ENCODE results near the gene PCDHGC4. TPM values are rescaled to one million over a fixed set of nuclear protein-coding genes. Genes with fewer than 3 reads are reported as not detected.

The PCDHGC4 gene
- total RNA-seq, 4 donors from 2014 or later: 3.3 to 11.7 (median 5.1) TPM

GRCh38 chr5:141488591-141489561 lies 4.0 kb downstream of the PCDHGC4 start, which contains the start of gene PCDHGC5:
Gene PCDHGC5 (plus strand): TSS chr5:141489081. CDS start chr5:141489241, 160 bp downstream.
- DNase-seq (ENCODE audit: low spot score in 2 of 2): no peak
- no peaks in the 10 kb centered on the region for H3K9me3 ChIP-seq
- H3K27ac ChIP-seq: no peak within 1 kb of the TSS
- H3K36me3 ChIP-seq: peaks cover 0 to 60% (median 0%) of the 10 kb centered on the region in 3 donors
- no peak within 1 kb of the TSS for H3K4me3 ChIP-seq
- H3K27me3 ChIP-seq: no peaks in the 10 kb centered on the region
- 75% methylated on average over 11 to 14 of the region's 14 CpGs for WGBS, 2 donors
- H3K4me1 ChIP-seq: peaks cover 0 to 43% (median 18%) of the 10 kb centered on the region in 4 donors
- TF ChIP-seq EP300 (IDR thresholded peaks at IDR 0.05) (no peak), CTCF (IDR thresholded peaks at IDR 0.05) (no peak), POLR2A (IDR thresholded peaks at IDR 0.05) (no peak)

GRCh38 chr5:141489841-141490240 lies 5.0 kb downstream of the PCDHGC4 start:
- Histone ChIP-seq H3K4me3 (no peak overlapping the region), H3K36me3 (peaks cover 0 to 63% (median 0%) of the 10 kb centered on the region in 3 donors), H3K9me3 (no peaks in the 10 kb centered on the region), H3K4me1 (peaks cover 0 to 43% (median 15%) of the 10 kb centered on the region in 4 donors), H3K27me3 (no peaks in the 10 kb centered on the region), H3K27ac (no peak overlapping the region)
- WGBS, 2 donors: 94 to 95% methylated on average over 10 of the region's 10 CpGs
- DNase-seq (ENCODE audit: low spot score in 2 of 2): no peak
- no peak for TF ChIP-seq CTCF (IDR thresholded peaks at IDR 0.05)
- TF ChIP-seq POLR2A (IDR thresholded peaks at IDR 0.05): no peak
- no peak for TF ChIP-seq EP300 (IDR thresholded peaks at IDR 0.05)

- H3K9me3 ChIP-seq: no peaks in the 10 kb centered on the region
- H3K27ac ChIP-seq: no peak overlapping the region
- peaks cover 0 to 65% (median 0%) of the 10 kb centered on the region in 3 donors for H3K36me3 ChIP-seq
- TF ChIP-seq CTCF (IDR thresholded peaks at IDR 0.05) (no peak), EP300 (IDR thresholded peaks at IDR 0.05) (no peak), POLR2A (IDR thresholded peaks at IDR 0.05) (no peak)
- 95 to 96% methylated on average over 10 of the region's 10 CpGs for WGBS, 2 donors
- H3K27me3 ChIP-seq: no peaks in the 10 kb centered on the region
- H3K4me1 ChIP-seq: peaks cover 0 to 41% (median 12%) of the 10 kb centered on the region in 4 donors
- no peak overlapping the region for H3K4me3 ChIP-seq
- DNase-seq (ENCODE audit: low spot score in 2 of 2): no peak
These were observed 5.4 kb downstream of the PCDHGC4 start for GRCh38 chr5:141490271-141490670.

GRCh38 chr5:141490771-141491170 lies 5.9 kb downstream of the PCDHGC4 start:
- no peak for TF ChIP-seq CTCF (IDR thresholded peaks at IDR 0.05)
- no peak for TF ChIP-seq POLR2A (IDR thresholded peaks at IDR 0.05)
- TF ChIP-seq EP300 (IDR thresholded peaks at IDR 0.05): no peak
- no peaks in the 10 kb centered on the region for H3K9me3 ChIP-seq
- WGBS, 2 donors: 90 to 93% methylated on average over 10 of the region's 13 CpGs
- no peak overlapping the region for H3K27ac ChIP-seq
- H3K4me1 ChIP-seq: peaks cover 0 to 36% (median 12%) of the 10 kb centered on the region in 4 donors
- no peaks in the 10 kb centered on the region for H3K27me3 ChIP-seq
- no peak overlapping the region for H3K4me3 ChIP-seq
- H3K36me3 ChIP-seq: peaks cover 0 to 62% (median 0%) of the 10 kb centered on the region in 3 donors
- DNase-seq (ENCODE audit: low spot score in 2 of 2): no peak

Data from tibial nerve (tissue), 4 donors.